CD4-positive, alpha-beta T cell treated with Interleukin-15 for 1 hour (primary cell): ENCODE data around the gene TRAPPC3L.

ENCODE experiments used
- DNase-seq: peaks from one replicate; pipeline ENCODE4 v3.0.0-alpha.2; 2020

TRAPPC3L gene

GRCh38 chr6:116461932-116462885 lies 83.3 kb downstream of the TRAPPC3L start:
- peak; percentile 64 for DNase-seq

DNA sequence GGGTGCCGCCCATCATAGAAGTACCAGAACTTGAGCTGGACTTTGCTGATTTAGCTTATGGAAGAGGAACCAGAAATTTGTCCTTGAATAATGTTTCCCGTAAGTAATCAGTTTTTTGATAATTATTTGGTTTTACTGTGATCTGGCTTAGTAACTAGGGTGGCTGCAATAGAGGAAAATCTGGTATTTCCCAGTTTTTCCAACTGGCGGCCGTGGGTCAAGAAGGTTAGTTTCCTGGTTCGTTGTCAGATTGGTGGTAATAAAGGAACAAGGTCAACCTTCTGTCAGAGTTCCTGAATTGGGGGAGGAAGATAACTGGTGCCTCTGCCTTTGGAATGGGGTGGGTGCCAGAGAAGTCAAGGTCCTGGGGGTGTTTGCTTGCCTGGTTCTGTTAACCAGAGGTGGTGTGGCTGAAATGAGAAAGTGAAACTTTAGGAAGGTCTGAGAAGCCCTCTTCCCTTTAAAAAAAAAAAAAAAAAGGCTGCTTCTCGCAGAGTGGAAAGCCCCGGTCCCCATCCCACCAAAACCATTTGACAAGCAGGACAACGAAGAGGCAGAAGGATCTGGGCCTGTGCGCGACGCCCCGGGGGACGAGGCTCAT lies 84.1 kb downstream of the TRAPPC3L start, which contains the start of gene CALHM6:
Gene CALHM6, plus strand, starts transcription at position 45 of the 601 bp plus-strand sequence. Its CDS starts 555 bp downstream, at position 600.
- no peak for DNase-seq

GRCh38 chr6:116459927-116460326 lies 85.6 kb downstream of the TRAPPC3L start:
- no peak for DNase-seq

DNA sequence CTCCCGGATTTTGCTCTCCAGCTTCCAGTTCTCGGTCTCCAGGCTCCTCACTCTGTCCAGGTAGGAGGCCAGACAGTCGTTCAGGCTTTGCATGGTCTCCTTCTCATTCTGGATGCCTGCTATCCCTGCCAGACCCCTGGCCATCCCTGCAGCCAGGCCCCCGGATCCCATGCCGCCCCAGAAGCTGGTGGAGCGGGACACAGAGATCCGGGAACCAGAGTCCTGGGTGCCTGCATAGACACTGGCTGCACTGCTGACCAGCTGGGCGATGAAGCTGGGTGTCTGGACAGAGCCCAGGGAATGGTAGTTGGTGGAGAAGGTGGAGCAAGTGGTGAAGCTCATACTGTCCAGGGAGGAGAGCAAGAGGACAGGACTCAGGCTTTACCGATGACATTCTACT lies 87.2 kb downstream of the TRAPPC3L start:
- DNase-seq: no peak

GRCh38 chr6:116456927-116457326 lies 88.6 kb downstream of the TRAPPC3L start:
- DNase-seq: no peak

DNA sequence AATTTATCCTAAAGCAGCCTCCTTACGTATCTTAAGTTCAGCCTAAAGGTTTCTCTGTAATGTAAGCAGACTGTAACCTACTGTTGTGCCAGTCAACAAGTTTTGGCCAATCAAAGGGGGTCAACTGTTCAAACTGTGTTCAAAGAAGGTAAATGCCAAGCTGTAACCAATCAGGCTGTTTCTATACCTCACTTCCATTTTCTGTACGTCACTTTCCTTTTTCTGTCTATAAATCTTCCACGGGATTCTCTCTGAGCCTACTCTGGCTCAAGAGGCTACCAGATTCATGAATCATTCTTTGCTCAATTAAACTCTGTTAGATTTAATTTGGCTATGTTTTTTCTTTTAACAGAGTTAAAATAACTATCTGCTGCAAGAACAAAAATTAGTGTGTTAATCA lies 89.4 kb downstream of the TRAPPC3L start:
- DNase-seq: no peak

- DNase-seq: no peak
Measured at GRCh38 chr6:116452531-116452930, 93.0 kb downstream of the TRAPPC3L start.

- no peak for DNase-seq
Measured at GRCh38 chr6:116451916-116452315, 93.6 kb downstream of the TRAPPC3L start.

GRCh38 chr6:116450769-116451740 lies 94.4 kb downstream of the TRAPPC3L start:
- DNase-seq: no peak

- DNase-seq: no peak
Measured at GRCh38 chr6:116450185-116450710, 95.2 kb downstream of the TRAPPC3L start.

DNA sequence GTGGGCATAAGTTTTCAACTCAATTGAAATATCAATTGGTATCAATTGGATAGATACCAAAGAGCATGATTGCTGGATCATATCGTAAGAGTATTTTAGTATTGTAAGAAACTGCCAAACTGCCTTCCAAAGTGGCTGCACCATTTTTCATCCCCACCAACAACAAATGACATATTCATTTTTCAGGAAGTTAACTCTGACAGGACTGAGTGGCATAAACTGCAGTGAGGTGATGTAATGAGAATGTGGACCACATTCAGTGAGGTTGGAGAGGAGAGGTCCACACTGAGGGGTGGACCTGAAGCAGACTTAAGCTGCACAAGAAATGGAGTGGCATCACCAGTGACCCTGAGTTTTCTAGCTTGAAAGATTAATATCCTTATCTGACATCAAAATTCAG lies 95.9 kb downstream of the TRAPPC3L start:
- DNase-seq: no peak

- no peak for DNase-seq
Measured at GRCh38 chr6:116447496-116448011, 97.9 kb downstream of the TRAPPC3L start.

DNA sequence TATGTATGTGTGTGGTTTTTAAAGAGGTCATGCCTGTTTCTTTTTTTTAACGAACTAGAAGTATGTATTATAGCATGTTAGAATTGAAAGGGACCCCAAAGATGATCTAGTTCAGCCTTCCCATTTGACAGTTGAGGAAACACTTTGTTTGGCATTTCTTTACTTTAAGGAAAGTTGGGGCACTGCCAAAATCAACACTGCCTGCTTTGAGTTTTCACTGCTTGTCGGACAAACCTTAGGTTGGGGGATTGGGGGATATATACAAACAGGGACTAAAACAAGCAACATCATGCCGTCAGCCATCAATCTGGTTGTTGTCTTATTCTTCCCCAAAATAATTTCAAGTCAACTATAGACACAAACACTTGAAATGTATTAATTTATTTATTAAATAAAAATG lies 98.4 kb downstream of the TRAPPC3L start:
- DNase-seq: no peak

DNA sequence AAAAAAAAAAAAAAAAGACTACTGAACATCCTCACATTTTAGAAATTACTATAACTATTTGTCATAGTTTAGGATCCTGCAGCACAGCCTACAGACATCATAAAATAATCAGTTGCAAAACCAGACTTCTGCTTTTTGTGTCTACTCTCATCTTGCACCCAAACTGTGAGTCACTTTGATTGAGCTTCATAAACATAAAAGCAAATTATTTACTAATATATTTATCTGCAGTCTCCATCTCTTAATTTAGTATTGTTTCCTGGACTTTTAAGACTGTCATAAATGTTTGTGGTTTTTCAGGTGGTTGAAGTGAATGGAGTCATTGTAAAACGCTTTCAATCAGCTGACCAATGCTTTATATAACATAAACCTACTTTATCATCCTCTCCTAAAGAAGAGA lies 99.1 kb downstream of the TRAPPC3L start:
- DNase-seq: no peak

DNA sequence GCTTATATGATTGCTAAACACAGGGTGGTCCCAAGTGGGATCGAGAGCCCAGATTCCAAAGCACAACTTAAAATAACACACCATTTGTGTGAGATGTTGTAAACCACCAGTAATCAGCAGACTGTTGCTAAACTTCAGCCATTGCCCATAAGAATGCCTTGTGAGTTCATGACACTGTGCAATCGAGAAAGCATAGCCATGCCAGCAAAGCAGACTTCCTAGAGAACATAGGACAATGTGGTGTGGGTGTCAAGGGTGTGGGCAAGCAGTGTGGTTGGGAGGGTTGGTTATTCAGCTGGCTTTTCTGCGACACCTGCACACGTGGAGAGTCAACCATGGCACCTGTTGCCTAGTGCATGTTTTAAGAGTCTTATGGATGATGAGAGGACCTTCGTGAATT lies 100.4 kb downstream of the TRAPPC3L start:
- no peak for DNase-seq
